ENCODE results near the gene SKAP1.

DNA sequence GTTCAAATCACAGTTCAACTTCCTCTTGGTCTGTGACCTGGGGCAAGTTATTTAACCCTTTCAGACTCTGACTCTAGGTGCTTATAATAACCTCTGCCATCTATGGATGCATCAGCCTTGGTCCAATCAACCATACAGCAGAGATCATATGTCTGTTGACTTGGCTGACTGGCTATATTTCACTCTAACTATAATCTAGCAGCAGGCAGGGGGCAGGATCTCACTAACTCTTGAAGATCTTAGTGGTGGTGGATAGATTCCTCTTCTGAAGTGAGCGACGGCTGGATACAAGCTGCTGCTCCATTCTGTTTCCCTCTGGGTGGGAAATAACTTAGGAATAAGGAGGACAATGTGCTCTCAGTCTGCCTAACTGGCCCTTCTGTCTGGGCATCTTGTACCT, 146.6 kb downstream of the SKAP1 start:
- TF ChIP-seq, protein P1, sequence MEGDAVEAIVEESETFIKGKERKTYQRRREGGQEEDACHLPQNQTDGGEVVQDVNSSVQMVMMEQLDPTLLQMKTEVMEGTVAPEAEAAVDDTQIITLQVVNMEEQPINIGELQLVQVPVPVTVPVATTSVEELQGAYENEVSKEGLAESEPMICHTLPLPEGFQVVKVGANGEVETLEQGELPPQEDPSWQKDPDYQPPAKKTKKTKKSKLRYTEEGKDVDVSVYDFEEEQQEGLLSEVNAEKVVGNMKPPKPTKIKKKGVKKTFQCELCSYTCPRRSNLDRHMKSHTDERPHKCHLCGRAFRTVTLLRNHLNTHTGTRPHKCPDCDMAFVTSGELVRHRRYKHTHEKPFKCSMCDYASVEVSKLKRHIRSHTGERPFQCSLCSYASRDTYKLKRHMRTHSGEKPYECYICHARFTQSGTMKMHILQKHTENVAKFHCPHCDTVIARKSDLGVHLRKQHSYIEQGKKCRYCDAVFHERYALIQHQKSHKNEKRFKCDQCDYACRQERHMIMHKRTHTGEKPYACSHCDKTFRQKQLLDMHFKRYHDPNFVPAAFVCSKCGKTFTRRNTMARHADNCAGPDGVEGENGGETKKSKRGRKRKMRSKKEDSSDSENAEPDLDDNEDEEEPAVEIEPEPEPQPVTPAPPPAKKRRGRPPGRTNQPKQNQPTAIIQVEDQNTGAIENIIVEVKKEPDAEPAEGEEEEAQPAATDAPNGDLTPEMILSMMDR (conservative IDR thresholded peaks at IDR 0.05; ENCODE audit: low read depth in 2 of 2), result peak in 1 of 2 experiments; percentile 24; a peak in 2 of 4 replicates
- TF ChIP-seq, protein P2, sequence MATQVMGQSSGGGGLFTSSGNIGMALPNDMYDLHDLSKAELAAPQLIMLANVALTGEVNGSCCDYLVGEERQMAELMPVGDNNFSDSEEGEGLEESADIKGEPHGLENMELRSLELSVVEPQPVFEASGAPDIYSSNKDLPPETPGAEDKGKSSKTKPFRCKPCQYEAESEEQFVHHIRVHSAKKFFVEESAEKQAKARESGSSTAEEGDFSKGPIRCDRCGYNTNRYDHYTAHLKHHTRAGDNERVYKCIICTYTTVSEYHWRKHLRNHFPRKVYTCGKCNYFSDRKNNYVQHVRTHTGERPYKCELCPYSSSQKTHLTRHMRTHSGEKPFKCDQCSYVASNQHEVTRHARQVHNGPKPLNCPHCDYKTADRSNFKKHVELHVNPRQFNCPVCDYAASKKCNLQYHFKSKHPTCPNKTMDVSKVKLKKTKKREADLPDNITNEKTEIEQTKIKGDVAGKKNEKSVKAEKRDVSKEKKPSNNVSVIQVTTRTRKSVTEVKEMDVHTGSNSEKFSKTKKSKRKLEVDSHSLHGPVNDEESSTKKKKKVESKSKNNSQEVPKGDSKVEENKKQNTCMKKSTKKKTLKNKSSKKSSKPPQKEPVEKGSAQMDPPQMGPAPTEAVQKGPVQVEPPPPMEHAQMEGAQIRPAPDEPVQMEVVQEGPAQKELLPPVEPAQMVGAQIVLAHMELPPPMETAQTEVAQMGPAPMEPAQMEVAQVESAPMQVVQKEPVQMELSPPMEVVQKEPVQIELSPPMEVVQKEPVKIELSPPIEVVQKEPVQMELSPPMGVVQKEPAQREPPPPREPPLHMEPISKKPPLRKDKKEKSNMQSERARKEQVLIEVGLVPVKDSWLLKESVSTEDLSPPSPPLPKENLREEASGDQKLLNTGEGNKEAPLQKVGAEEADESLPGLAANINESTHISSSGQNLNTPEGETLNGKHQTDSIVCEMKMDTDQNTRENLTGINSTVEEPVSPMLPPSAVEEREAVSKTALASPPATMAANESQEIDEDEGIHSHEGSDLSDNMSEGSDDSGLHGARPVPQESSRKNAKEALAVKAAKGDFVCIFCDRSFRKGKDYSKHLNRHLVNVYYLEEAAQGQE (IDR thresholded peaks at IDR 0.05; ENCODE audit: unreplicated experiment), result no peak
- TF ChIP-seq EZH2phosphoT487 (IDR thresholded peaks at IDR 0.05; ENCODE audit: unreplicated experiment), result no peak
- no peak for TF ChIP-seq ZNF331 (CRISPR knock-in tag; IDR thresholded peaks at IDR 0.05; ENCODE audit: low read depth)
- TF ChIP-seq, protein P3, sequence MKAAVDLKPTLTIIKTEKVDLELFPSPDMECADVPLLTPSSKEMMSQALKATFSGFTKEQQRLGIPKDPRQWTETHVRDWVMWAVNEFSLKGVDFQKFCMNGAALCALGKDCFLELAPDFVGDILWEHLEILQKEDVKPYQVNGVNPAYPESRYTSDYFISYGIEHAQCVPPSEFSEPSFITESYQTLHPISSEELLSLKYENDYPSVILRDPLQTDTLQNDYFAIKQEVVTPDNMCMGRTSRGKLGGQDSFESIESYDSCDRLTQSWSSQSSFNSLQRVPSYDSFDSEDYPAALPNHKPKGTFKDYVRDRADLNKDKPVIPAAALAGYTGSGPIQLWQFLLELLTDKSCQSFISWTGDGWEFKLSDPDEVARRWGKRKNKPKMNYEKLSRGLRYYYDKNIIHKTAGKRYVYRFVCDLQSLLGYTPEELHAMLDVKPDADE (IDR thresholded peaks at IDR 0.05), result no peak

Data from GM23338 (cell line).